Large intestine (tissue), 3 donors: ENCODE measurements around the gene B3GNT3. TPM values are rescaled to one million over a fixed set of nuclear protein-coding genes. Genes with fewer than 3 reads are reported as not detected.
"Not testable (repeated sequence)": the region's sequence is repeated elsewhere in the genome, so short reads cannot be mapped to it uniquely, and the experiment has no call there.

Experiments
- DNase-seq, 2 donors: peaks; one replicate each; pipeline versions ENCODE4 v3.0.0 to v3.0.0-alpha.2; 2013
- H3K27ac ChIP-seq: one replicate; pipeline ENCODE4 v1.5.1; 2013; ENCODE audit warnings: low read length
- H3K27me3 ChIP-seq: 2 replicates; pipeline ENCODE4 v1.6.1; 2013; ENCODE audit warnings: low read length; ENCODE audit not compliant: control insufficient read depth, insufficient read depth
- H3K36me3 ChIP-seq: 2 replicates; pipeline ENCODE4 v1.6.1; 2013; ENCODE audit warnings: low read length; ENCODE audit not compliant: control insufficient read depth, insufficient read depth
- H3K4me1 ChIP-seq: one replicate; pipeline ENCODE4 v1.6.1; 2013; ENCODE audit warnings: low read length; ENCODE audit not compliant: control insufficient read depth, insufficient read depth
- H3K4me3 ChIP-seq: one replicate; pipeline ENCODE4 v1.5.1; 2013; ENCODE audit warnings: low read length
- H3K9me3 ChIP-seq: one replicate; pipeline ENCODE4 v1.6.1; 2013; ENCODE audit warnings: mild to moderate bottlenecking, low read depth, low read length, moderate library complexity; ENCODE audit not compliant: control insufficient read depth
- WGBS: methylation state at CpG from one replicate; pipeline ENCODE4 v1.1.5; 2013; ENCODE audit warnings: low lambda C conversion rate; ENCODE audit not compliant: insufficient coverage; 5-methylcytosine and 5-hydroxymethylcytosine counted together
- polyA plus RNA-seq: library from polyadenylated mRNA; unstranded; fragments of 120-200 nt; gene quantifications from one replicate; pipeline ENCODE4 v1.2.1, GENCODE V29; 2013

B3GNT3 gene
- polyA plus RNA-seq, 1 donor, result 91.7 TPM

- peaks cover 39% of the 10 kb centered on the region for H3K4me1 ChIP-seq
- peak; percentile 97 to 99 for DNase-seq
- H3K27ac ChIP-seq, result peak overlapping the region; percentile 99
- WGBS, result no CpG with 5 or more reads among the region's 11 CpGs
- peaks cover 12% of the 10 kb centered on the region for H3K36me3 ChIP-seq
- H3K4me3 ChIP-seq, result peak overlapping the region; percentile 95
- H3K9me3 ChIP-seq, result no peaks in the 10 kb centered on the region
- peaks cover 14% of the 10 kb centered on the region for H3K27me3 ChIP-seq
Measured at GRCh38 chr19:17797424-17798201, 2.7 kb downstream of the B3GNT3 start.

- H3K36me3 ChIP-seq, result peaks cover 12% of the 10 kb centered on the region
Measured at GRCh38 chr19:17798599-17798998, 3.7 kb downstream of the B3GNT3 start.

GRCh38 chr19:17802137-17802858, 7.4 kb downstream of the B3GNT3 start:
- Histone ChIP-seq H3K36me3 (peaks cover 17% of the 10 kb centered on the region), H3K4me3 (no peak overlapping the region), H3K9me3 (no peaks in the 10 kb centered on the region), H3K27ac (no peak overlapping the region), H3K27me3 (no peaks in the 10 kb centered on the region), H3K4me1 (peaks cover 16% of the 10 kb centered on the region)
- 100% methylated on average over 1 of the region's 12 CpGs for WGBS
- DNase-seq, result no peak

More at GRCh38 chr19:17798599-17798998, 3.7 kb downstream of the B3GNT3 start:
- Histone ChIP-seq H3K27me3 (peaks cover 14% of the 10 kb centered on the region), H3K27ac (peak overlapping the region; percentile 99), H3K4me1 (peaks cover 39% of the 10 kb centered on the region)
- not testable (repeated sequence) for DNase-seq, H3K4me3 ChIP-seq, H3K9me3 ChIP-seq
- WGBS, result 100% methylated on average over 1 of the region's 3 CpGs

- Histone ChIP-seq H3K9me3 (no peaks in the 10 kb centered on the region), H3K4me1 (peaks cover 9% of the 10 kb centered on the region), H3K36me3 (peaks cover 26% of the 10 kb centered on the region), H3K27ac (no peak overlapping the region), H3K27me3 (no peaks in the 10 kb centered on the region), H3K4me3 (no peak overlapping the region)
- DNase-seq, result no peak
- no CpG with 5 or more reads among the region's 14 CpGs for WGBS
Measured at GRCh38 chr19:17803264-17803896, 8.4 kb downstream of the B3GNT3 start.

- Histone ChIP-seq H3K36me3 (peaks cover 32% of the 10 kb centered on the region), H3K9me3 (no peaks in the 10 kb centered on the region), H3K4me1 (no peaks in the 10 kb centered on the region), H3K4me3 (no peak overlapping the region), H3K27ac (no peak overlapping the region), H3K27me3 (no peaks in the 10 kb centered on the region)
- WGBS, result no CpG with 5 or more reads among the region's 4 CpGs
- no peak for DNase-seq
Measured at GRCh38 chr19:17805427-17805826, 10.5 kb downstream of the B3GNT3 start.

- Histone ChIP-seq H3K9me3 (no peaks in the 10 kb centered on the region), H3K4me1 (no peaks in the 10 kb centered on the region), H3K27ac (no peak overlapping the region), H3K27me3 (no peaks in the 10 kb centered on the region), H3K4me3 (no peak overlapping the region), H3K36me3 (peaks cover 43% of the 10 kb centered on the region)
- no peak for DNase-seq
- no CpG with 5 or more reads among the region's 3 CpGs for WGBS
Measured at GRCh38 chr19:17806945-17807344, 12.0 kb downstream of the B3GNT3 start.

- Histone ChIP-seq H3K36me3 (peaks cover 46% of the 10 kb centered on the region), H3K27me3 (no peaks in the 10 kb centered on the region), H3K4me1 (no peaks in the 10 kb centered on the region), H3K9me3 (no peaks in the 10 kb centered on the region), H3K4me3 (no peak overlapping the region), H3K27ac (no peak overlapping the region)
- no peak for DNase-seq
- WGBS, result no CpG with 5 or more reads among the region's 38 CpGs
Measured at GRCh38 chr19:17807731-17808316, 12.9 kb downstream of the B3GNT3 start.

GRCh38 chr19:17811103-17811502, 16.2 kb downstream of the B3GNT3 start:
- H3K27me3 ChIP-seq, result no peaks in the 10 kb centered on the region
- WGBS, result no CpG with 5 or more reads among the region's 2 CpGs
- no peaks in the 10 kb centered on the region for H3K4me1 ChIP-seq
- H3K27ac ChIP-seq, result no peak overlapping the region
- no peaks in the 10 kb centered on the region for H3K9me3 ChIP-seq
- DNase-seq, result no peak
- H3K4me3 ChIP-seq, result no peak overlapping the region
- peaks cover 46% of the 10 kb centered on the region for H3K36me3 ChIP-seq

GRCh38 chr19:17811681-17812080, 16.7 kb downstream of the B3GNT3 start:
- no CpG with 5 or more reads among the region's 20 CpGs for WGBS

GRCh38 chr19:17812099-17812498, 17.2 kb downstream of the B3GNT3 start:
- H3K9me3 ChIP-seq, result no peaks in the 10 kb centered on the region
- peaks cover 42% of the 10 kb centered on the region for H3K36me3 ChIP-seq
- no peaks in the 10 kb centered on the region for H3K27me3 ChIP-seq
- H3K4me3 ChIP-seq, result no peak overlapping the region
- H3K27ac ChIP-seq, result no peak overlapping the region
- WGBS, result no CpG with 5 or more reads among the region's 5 CpGs
- DNase-seq, result no peak
- H3K4me1 ChIP-seq, result no peaks in the 10 kb centered on the region

More at GRCh38 chr19:17811681-17812080, 16.7 kb downstream of the B3GNT3 start:
- H3K4me1 ChIP-seq, result no peaks in the 10 kb centered on the region
- DNase-seq, result no peak
- H3K9me3 ChIP-seq, result no peaks in the 10 kb centered on the region
- no peaks in the 10 kb centered on the region for H3K27me3 ChIP-seq
- H3K4me3 ChIP-seq, result no peak overlapping the region
- H3K27ac ChIP-seq, result no peak overlapping the region
- H3K36me3 ChIP-seq, result peaks cover 42% of the 10 kb centered on the region
